Spleen (tissue), 11 donors: ENCODE results near the gene IRF6. TPM values are rescaled to one million over a fixed set of nuclear protein-coding genes. Genes with fewer than 3 reads are reported as not detected.
A peak's percentile ranks its signal among the peaks of the same experiment; 100 is the strongest.

Source experiments
- DNase-seq: peaks from one replicate; pipeline ENCODE4 v3.0.0-alpha.2; 2020
- H3K27ac ChIP-seq, 8 donors: fragments of 200-600 bp; sonication (generic) in 7 of 8; 1 replicate in 4 of 8; 2 replicates in 4 of 8; pipeline versions ENCODE4 v1.5.0 to v1.8.0; 2016 to 2021; ENCODE audit warnings: inconsistent platforms in 4 of 8, mild to moderate bottlenecking in 4 of 8, moderate library complexity in 1 of 8
- H3K27me3 ChIP-seq, 7 donors: fragments of 200-600 bp; sonication (generic) in 6 of 7; replicated peaks in 1 of 7; 1 replicate in 4 of 7; 2 replicates in 3 of 7; pipeline versions ENCODE4 v1.5.0 to v1.8.0; 2016 to 2021; ENCODE audit warnings: inconsistent platforms in 3 of 7, mild to moderate bottlenecking in 1 of 7
- H3K36me3 ChIP-seq, 6 donors: fragments of 200-600 bp; sonication (generic) in 5 of 6; 1 replicate in 4 of 6; 2 replicates in 2 of 6; pipeline versions ENCODE4 v1.5.0 to v1.8.0; 2016 to 2021; ENCODE audit warnings: inconsistent platforms in 2 of 6
- H3K4me1 ChIP-seq, 6 donors: fragments of 200-600 bp; sonication (generic) in 5 of 6; 1 replicate in 3 of 6; 2 replicates in 3 of 6; pipeline versions ENCODE4 v1.5.0 to v1.8.0; 2016 to 2021; ENCODE audit warnings: inconsistent platforms in 3 of 6
- H3K4me3 ChIP-seq, 8 donors: fragments of 200-600 bp; sonication (generic) in 7 of 8; 1 replicate in 4 of 8; 2 replicates in 4 of 8; pipeline versions ENCODE4 v1.5.0 to v1.8.0; 2016 to 2021; ENCODE audit warnings: inconsistent platforms in 4 of 8, mild to moderate bottlenecking in 4 of 8, moderate library complexity in 2 of 8
- H3K9me3 ChIP-seq, 8 donors: fragments of 200-600 bp; sonication (generic) in 7 of 8; 1 replicate in 4 of 8; 2 replicates in 4 of 8; pipeline versions ENCODE4 v1.5.0 to v1.8.0; 2016 to 2021; ENCODE audit warnings: inconsistent platforms in 4 of 8
- CTCF ChIP-seq, 11 experiments: fragments of 200-600 bp in 7 of 11; fragments of 450-650 bp in 4 of 11; sonication (generic) in 4 of 11; IDR thresholded peaks in 8 of 11; conservative IDR thresholded peaks in 3 of 11; 1 replicate in 7 of 11; 2 replicates in 4 of 11; pipeline versions ENCODE4 v1.4.0 to v1.8.0; 2016 to 2021; ENCODE audit warnings: antibody characterized with exemption in 11 of 11, inconsistent platforms in 4 of 11, mild to moderate bottlenecking in 1 of 11
- POLR2A ChIP-seq, 3 donors: fragments of 450-650 bp; IDR thresholded peaks; one replicate each; pipeline ENCODE4 v1.5.1; 2017; ENCODE audit warnings: antibody characterized with exemption in 3 of 3, mild to moderate bottlenecking in 1 of 3
- POLR2AphosphoS5 ChIP-seq, 3 donors: sonication (generic); formaldehyde crosslinking; IDR thresholded peaks; one replicate each; pipeline ENCODE4 v1.5.1; 2017; ENCODE audit warnings: antibody characterized with exemption in 3 of 3
- WGBS, 5 donors: extraction: QIAGEN DNeasy Blood & Tissue Kit in 3 of 5; methylation state at CpG; one replicate each; pipeline versions ENCODE4 v1.1.5 to v1.1.7; 2013 to 2018; 5-methylcytosine and 5-hydroxymethylcytosine counted together
- intact Hi-C: fragments of 100-400 bp; cut with DNase I; formaldehyde crosslinking; loops from one replicate; pipeline ENCODE4 v1.15.0; 2023; ENCODE audit warnings: low total_unique reads
- polyA plus RNA-seq, 3 donors: library from polyadenylated mRNA; stranded (reverse); fragments of 200-250 nt; gene quantifications; one replicate each; pipeline ENCODE4 v1.2.1, GENCODE V29; 2013
- total RNA-seq, 7 donors: library from RNA; depleted of rRNA in 3 of 7; stranded (reverse); fragments of >200 nt in 3 of 7; fragmentation: NEBNext Ultra II Directional in 4 of 7; extraction: Animal tissue kit (Norgen Biotek cat#: 25700) in 4 of 7; gene quantifications; one replicate each; pipeline versions ENCODE4 v1.1.0 to v1.2.1, GENCODE V29; 2016 to 2021
- donor health status: healthy with polysubstance abuse.
- donor health status: DM: no; HTN: no; CAD: no; lungs with moderate emphysema.
- donor health status: DM: no; HTN: no; CAD: no.
- donor health status: Bipolar disorder and iron deficiency.
- donor health status: healthy.
- donor health status: DM: no; HTN: no; CAD: no.
- donor health status: DM: yes; HTN: yes; CAD: no.

Gene IRF6
- total and polyA plus RNA-seq, 10 donors = 0.59 to 5.6 (median 3.4) TPM

GRCh38 chr1:209758400-209758799, 47.5 kb downstream of the IRF6 start:
- intact Hi-C loops = no loop called here
- Histone ChIP-seq H3K27ac (peak overlapping the region; percentile 16 to 97 (median 90)), H3K9me3 (no peaks in the 10 kb centered on the region), H3K4me1 (peaks cover 30 to 94% (median 67%) of the 10 kb centered on the region in 6 donors), H3K4me3 (peak overlapping the region in 6 of 8 donors; percentile 50 to 82 (median 53)), H3K27me3 (no peaks in the 10 kb centered on the region), H3K36me3 (peaks cover 0 to 52% (median 41%) of the 10 kb centered on the region in 6 donors)
- WGBS, 5 donors = 32 to 50% (median 42%) methylated on average over 3 of the region's 3 CpGs
- no peak for TF ChIP-seq CTCF (IDR thresholded peaks at IDR 0.05 in 8 of 11, conservative IDR thresholded peaks at IDR 0.05 in 3 of 11)
- no peak for TF ChIP-seq POLR2A (IDR thresholded peaks at IDR 0.05)
- TF ChIP-seq POLR2AphosphoS5 (IDR thresholded peaks at IDR 0.05) = no peak
- DNase-seq = no peak

GRCh38 chr1:209756615-209757445, 49.1 kb downstream of the IRF6 start:
- H3K9me3 ChIP-seq = no peaks in the 10 kb centered on the region
- peak overlapping the region; percentile 79 to 97 (median 90) for H3K27ac ChIP-seq
- DNase-seq = peak; percentile 88
- peaks cover 37 to 94% (median 70%) of the 10 kb centered on the region in 6 donors for H3K4me1 ChIP-seq
- H3K4me3 ChIP-seq = peak overlapping the region; percentile 37 to 82 (median 52)
- intact Hi-C loops = no loop called here
- H3K27me3 ChIP-seq = no peaks in the 10 kb centered on the region
- WGBS, 5 donors = 28 to 45% (median 32%) methylated on average over 5 of the region's 5 CpGs
- H3K36me3 ChIP-seq = peaks cover 0 to 36% (median 25%) of the 10 kb centered on the region in 6 donors
- peak in 2 of 3 donors; percentile 39 to 69 for TF ChIP-seq POLR2AphosphoS5 (IDR thresholded peaks at IDR 0.05)
- TF ChIP-seq POLR2A (IDR thresholded peaks at IDR 0.05) = no peak

- no peaks in the 10 kb centered on the region for H3K9me3 ChIP-seq
- intact Hi-C loops = no loop called here
- peak within 1 kb of the TSS; percentile 37 to 82 (median 52) for H3K4me3 ChIP-seq
- no peak for TF ChIP-seq POLR2A (IDR thresholded peaks at IDR 0.05)
- no peak for TF ChIP-seq CTCF (IDR thresholded peaks at IDR 0.05 in 8 of 11, conservative IDR thresholded peaks at IDR 0.05 in 3 of 11)
- peak in 2 of 3 donors; percentile 61 to 82 for TF ChIP-seq POLR2AphosphoS5 (IDR thresholded peaks at IDR 0.05)
- DNase-seq = peak; percentile 92
- no peaks in the 10 kb centered on the region for H3K27me3 ChIP-seq
- H3K36me3 ChIP-seq = peaks cover 0 to 28% (median 18%) of the 10 kb centered on the region in 6 donors
- peaks cover 41 to 94% (median 70%) of the 10 kb centered on the region in 6 donors for H3K4me1 ChIP-seq
- 19 to 39% (median 22%) methylated on average over 10 of the region's 10 CpGs for WGBS, 5 donors
- H3K27ac ChIP-seq = peak within 1 kb of the TSS; percentile 79 to 97 (median 90)
Observed at GRCh38 chr1:209755926-209756614, 49.9 kb downstream of the IRF6 start, which contains the start of gene TRAF3IP3. Gene TRAF3IP3, plus strand, starts transcription at chr1:209756053. Its CDS starts 3,987 bp downstream, at chr1:209760040.

GRCh38 chr1:209755256-209755655, 50.7 kb downstream of the IRF6 start:
- Histone ChIP-seq H3K27ac (peak overlapping the region; percentile 79 to 97 (median 90)), H3K9me3 (no peaks in the 10 kb centered on the region), H3K27me3 (no peaks in the 10 kb centered on the region), H3K4me3 (peak overlapping the region in 1 of 8 donors; percentile 82), H3K36me3 (peaks cover 0 to 20% (median 13%) of the 10 kb centered on the region in 6 donors), H3K4me1 (peaks cover 35 to 94% (median 69%) of the 10 kb centered on the region in 6 donors)
- WGBS, 5 donors = 43 to 63% (median 49%) methylated on average over 1 of the region's 1 CpG
- TF ChIP-seq POLR2AphosphoS5 (IDR thresholded peaks at IDR 0.05) = no peak
- TF ChIP-seq CTCF (IDR thresholded peaks at IDR 0.05 in 8 of 11, conservative IDR thresholded peaks at IDR 0.05 in 3 of 11) = no peak
- TF ChIP-seq POLR2A (IDR thresholded peaks at IDR 0.05) = no peak
- DNase-seq = no peak
- intact Hi-C loops = no loop called here
